ENCODE results near the gene SAMD4A.

The SAMD4A gene

DNA sequence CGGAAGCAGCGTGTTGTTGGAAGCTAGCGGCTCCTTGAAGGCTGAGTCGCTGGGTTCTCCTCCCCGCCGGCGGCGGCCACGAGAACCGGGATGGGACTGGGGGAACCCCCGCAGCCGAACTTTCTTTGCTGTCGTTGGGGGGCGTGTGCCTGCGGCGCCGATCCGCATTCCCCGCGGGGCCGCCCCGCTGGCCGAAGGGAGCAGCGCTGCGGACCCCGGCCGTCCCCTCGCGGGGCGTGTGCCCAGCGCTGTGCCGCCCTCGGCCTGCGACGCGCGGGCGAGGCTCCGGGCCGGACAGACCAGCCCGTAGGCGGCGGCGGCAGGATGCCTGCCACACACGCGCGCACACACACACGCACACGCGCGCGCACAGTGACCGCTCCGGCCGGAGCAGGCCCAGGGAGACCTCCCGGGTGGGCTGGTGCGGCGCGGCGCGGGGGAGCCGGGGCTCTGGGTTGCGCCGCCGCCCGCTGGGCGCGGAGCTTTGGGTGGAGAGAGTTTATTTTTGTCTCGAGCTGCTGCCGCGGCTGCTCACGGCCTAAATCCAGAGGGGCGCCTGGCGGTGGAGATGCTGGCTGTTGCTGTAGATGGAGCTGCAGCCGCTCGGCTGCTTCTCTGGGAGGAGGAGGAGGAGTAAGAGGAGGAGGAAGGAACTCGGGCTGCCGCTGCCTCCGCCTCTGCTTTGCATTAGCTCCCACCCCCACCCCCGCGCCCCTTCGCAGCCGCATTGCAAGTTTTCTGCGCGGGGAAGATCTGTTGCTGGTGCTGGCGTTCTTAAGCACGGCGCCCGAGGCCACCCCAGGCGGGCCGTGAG lies at the start of gene SAMD4A:
Gene SAMD4A, plus strand, starts transcription at position 719 of the 814 bp plus-strand sequence. CDS start 789 bp downstream, outside the sequence.
- DNase-seq (ENCODE audit: low read depth, low spot score), result peak; percentile 14

- no peak for DNase-seq (ENCODE audit: low read depth, low spot score)
Measured at GRCh38 chr14:54524410-54524809, 42.5 kb upstream of the SAMD4A start.

- DNase-seq (ENCODE audit: low read depth, low spot score), result no peak
Measured at GRCh38 chr14:54528973-54529372, 38.0 kb upstream of the SAMD4A start.

DNA sequence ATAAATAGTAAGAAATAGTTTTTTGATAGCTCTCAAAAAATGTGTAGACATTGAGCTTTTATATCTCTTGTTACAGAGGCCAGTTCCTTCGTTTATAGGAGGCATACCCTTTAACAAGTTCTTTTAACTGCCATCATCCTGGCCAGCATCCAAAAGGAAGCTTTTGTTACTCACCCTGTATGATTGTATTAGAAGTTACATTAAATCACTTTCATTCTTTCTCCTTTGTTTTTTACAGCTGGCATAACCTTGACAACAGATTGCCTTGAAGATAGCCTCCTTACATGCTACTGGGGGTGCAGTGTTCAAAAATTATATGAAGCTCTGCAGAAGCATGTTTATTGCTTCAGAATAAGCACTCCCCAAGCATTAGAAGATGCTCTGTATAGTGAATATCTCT lies 37.1 kb upstream of the SAMD4A start:
- DNase-seq (ENCODE audit: low read depth, low spot score), result no peak

GRCh38 chr14:54532111-54533012 lies 34.6 kb upstream of the SAMD4A start:
- no peak for DNase-seq (ENCODE audit: low read depth, low spot score)

GRCh38 chr14:54533100-54533499 lies 33.8 kb upstream of the SAMD4A start:
- DNase-seq (ENCODE audit: low read depth, low spot score), result no peak

DNA sequence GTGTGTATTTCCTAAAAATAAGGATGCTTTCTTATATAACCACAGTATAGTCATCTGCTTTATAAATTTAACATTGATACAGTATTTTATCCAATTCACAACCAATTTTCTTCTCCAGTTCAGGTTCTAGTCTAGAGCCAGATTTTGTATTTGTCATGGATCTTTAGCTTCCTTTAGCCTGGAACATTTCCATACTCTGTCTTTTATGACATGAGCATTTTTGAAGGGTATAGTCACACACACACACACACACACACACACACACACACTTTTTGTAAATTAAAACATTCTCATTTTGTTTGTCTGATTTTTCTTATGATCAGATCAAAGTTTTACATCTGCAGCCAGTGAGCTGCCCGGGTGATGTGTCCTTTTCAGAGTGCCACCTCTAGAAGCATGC lies 31.8 kb upstream of the SAMD4A start:
- no peak for DNase-seq (ENCODE audit: low read depth, low spot score)

GRCh38 chr14:54535646-54536045 lies 31.3 kb upstream of the SAMD4A start:
- no peak for DNase-seq (ENCODE audit: low read depth, low spot score)

DNA sequence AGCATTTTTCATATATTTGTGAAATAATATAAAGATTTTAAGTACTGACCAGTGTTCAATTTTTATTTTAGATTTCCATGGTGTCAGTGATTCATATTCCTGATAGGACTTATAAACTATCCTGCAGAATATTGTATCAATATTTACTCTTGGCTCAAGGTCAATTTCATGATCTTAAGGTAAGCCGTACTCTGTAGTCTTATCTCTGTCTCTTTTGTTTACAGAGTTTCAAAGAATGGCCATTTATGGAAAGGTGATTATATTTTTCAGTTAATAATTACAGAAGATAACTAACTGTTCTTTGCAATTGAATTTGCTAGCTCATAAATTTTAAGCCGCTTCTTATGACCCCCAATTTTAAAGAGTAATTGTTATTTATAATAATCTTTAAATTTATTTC lies 29.3 kb upstream of the SAMD4A start:
- DNase-seq (ENCODE audit: low read depth, low spot score), result no peak

GRCh38 chr14:54538055-54538454 lies 28.9 kb upstream of the SAMD4A start:
- DNase-seq (ENCODE audit: low read depth, low spot score), result no peak

GRCh38 chr14:54547583-54547982 lies 19.3 kb upstream of the SAMD4A start:
- no peak for DNase-seq (ENCODE audit: low read depth, low spot score)

GRCh38 chr14:54548491-54548890 lies 18.4 kb upstream of the SAMD4A start:
- DNase-seq (ENCODE audit: low read depth, low spot score), result no peak

GRCh38 chr14:54549862-54550261 lies 17.1 kb upstream of the SAMD4A start:
- no peak for DNase-seq (ENCODE audit: low read depth, low spot score)

GRCh38 chr14:54550514-54550913 lies 16.4 kb upstream of the SAMD4A start:
- no peak for DNase-seq (ENCODE audit: low read depth, low spot score)

DNA sequence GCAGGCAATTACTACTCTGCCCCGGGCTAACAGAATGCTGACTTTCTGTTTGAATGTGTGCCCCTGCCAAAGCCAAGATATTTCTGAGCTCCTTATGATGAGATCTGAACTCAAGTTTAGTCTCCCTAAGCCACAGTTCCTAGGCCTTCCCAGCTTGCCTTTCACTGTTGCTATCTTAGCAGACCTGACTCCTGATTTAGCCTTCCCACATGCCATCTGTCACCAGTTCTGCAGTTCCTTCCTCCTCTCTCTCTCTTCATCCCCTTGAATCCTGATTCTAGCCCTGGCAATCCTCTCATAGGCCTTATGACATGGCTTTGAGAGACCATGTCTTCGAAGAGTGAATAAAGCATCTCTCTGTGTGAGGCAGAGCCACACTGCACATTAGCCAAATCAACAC lies 12.5 kb upstream of the SAMD4A start:
- DNase-seq (ENCODE audit: low read depth, low spot score), result no peak

DNA sequence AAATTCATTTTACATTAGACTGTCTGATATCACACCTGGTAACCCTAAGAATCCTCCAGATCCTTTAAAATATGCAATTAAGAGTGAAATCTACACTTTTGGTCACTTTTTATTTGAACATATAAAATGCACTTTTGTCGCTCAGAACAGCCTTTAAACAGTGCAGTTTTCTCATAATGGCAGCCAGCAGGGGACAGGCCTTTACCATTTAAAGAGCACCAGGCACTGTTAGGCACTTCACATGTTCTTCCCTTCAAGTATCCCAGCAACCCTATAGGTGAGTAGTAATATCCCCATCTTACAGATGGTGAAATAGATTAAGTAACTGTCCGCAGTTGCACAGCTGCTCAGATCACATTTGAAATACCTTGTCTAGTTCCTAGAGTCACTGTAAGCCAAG lies 11.3 kb upstream of the SAMD4A start:
- DNase-seq (ENCODE audit: low read depth, low spot score), result no peak

DNA sequence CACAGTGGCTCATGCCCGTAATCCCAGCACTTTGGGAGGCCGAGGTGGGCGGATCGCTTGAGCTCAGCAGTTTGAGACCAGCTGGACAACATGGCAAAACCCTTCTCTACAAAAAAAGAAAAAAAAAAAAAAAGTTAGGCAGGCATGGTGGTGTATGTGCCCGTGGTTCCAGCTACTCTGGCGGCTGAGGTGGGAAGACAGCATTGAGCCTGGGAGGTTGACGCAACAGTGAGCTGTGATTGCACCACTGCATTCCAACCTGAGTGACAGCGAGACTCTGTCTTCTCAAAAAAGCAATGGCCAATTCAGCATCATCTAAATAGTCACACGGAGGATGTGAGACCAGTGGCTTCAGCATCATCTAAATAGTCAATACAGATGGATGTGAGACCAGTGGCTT lies 10.4 kb upstream of the SAMD4A start:
- no peak for DNase-seq (ENCODE audit: low read depth, low spot score)

DNA sequence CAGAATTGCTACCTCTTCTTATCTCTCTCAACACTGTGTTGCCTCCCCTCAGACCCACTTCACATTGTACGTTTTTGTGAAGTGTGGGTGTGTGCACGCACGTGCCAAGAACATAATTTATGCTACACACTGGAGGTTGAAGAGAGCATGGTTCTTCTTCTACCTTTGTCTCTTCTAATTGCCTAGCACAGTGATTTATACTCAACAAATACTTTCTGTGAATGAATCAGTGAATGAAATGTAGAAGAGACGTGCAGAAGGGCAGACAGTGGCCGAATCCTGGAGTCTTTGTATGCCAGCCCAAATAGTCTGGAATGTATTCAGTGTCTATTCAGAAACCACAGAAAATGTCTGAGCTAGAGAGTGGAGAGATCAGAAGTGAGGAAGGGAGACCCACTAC lies 4.6 kb upstream of the SAMD4A start:
- no peak for DNase-seq (ENCODE audit: low read depth, low spot score)

DNA sequence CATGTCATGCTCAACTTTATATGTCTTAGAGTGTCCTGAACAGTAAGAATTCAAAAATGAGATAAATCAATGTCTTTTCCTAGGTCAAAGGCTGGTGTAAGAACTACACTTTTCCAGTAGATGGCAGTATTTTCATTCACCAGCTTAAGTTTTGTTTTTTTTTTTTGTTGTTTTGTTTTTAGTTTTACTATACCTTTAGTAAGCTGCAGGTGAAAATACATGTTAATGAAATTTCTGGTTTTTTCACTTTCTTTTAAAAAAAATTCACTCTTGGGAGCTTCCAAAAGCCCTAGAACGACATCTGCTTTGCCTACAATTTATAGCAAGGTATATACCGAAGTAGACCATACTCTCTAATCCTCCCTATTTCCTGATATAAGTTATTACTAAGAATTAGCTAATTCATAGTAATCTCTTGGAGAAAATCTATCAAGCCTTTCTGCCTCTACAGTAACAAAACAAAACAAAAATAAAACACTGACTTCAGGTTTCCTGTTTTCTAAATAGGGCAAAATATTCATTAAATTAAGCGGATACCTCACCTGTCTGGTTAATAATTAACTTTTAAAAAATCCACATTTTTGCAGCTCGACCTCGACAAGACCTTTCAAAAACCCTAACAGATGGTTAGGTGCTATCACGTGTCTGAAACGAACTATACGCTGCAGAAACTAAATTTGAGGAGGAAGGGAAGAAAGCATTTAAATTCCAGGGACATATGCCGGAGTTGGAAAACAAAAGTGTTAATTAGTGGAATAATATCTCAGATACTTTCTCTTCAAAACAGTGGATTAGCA lies 2.7 kb upstream of the SAMD4A start:
- no peak for DNase-seq (ENCODE audit: low read depth, low spot score)

DNA sequence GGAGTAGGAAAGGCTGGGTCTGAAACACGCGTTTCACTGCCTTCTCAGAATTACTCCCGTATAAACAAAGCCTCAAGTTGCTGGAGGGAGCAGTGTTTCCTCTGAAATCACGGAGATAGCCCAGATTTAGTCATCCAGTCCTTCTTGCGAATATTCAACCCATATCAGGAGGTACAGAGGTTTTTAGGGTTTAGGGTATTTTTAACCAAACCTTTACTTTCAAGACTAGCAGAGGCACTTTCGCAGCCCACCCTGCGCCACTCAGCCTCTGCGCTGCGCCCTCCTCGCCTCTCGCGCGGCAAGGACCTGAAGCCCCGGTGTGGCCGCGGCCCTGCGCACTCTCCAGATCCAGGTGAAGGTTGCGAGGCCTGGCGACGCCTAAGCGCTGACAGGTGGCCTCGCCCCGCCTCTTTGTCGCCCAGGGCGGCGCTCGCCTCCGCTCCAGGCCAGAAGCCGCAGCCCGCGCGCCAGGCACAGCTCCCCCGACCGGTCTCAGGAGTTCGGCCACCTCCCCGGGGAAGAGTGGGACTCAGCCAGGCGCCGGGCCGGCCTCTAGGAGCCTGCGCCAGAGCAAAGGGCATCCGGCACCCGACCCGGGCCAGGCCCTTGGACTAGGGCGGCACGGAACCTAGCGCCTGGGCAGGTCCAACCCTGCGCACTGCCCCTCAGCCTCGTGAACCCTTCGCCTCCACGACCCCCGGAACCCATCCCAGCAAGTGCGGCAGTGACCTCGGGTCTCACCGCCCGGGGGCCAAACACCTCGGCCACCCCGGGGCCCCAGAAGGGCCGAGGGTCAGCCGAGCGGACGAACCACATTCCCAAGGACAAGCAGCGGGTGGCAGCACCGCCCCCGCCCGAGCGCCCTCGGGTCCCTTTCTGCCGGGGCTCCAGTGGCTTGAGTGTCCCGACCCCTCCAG lies 1.8 kb upstream of the SAMD4A start:
- DNase-seq (ENCODE audit: low read depth, low spot score), result peak; percentile 11

Data from activated naive CD8-positive, alpha-beta T cell treated with anti-CD3 and anti-CD28 coated beads, Interleukin-2, amount 50 U/mL, for 16 hours (primary cell).